D721Med (cell line): Measurements from ENCODE around the gene RSU1.
"Not testable (repeated sequence)": the region's sequence is repeated elsewhere in the genome, so short reads cannot be mapped to it uniquely, and the experiment has no call there.

ENCODE experiments used
- DNase-seq: peaks from one replicate; pipeline ENCODE4 v3.0.0; 2011; ENCODE audit warnings: low spot score; ENCODE audit not compliant: insufficient read length
- FAIRE-seq: peaks from 2 replicates; lab custom pipeline; 2011; peaks lifted over from hg19 to GRCh38; lab: Jason Lieb, UNC
- CTCF ChIP-seq: IDR thresholded peaks from 2 replicates; pipeline ENCODE4 v1.5.1; 2012; ENCODE audit warnings: mild to moderate bottlenecking, control low read depth; ENCODE audit not compliant: insufficient read depth; ENCODE audit errors: missing control alignments

RSU1 gene

GRCh38 chr10:16845248-16845647, 28.0 kb upstream of the RSU1 start:
- TF ChIP-seq CTCF = no peak
- DNase-seq (no peak), FAIRE-seq (no peak)

GRCh38 chr10:16843252-16843870, 26.1 kb upstream of the RSU1 start:
- TF ChIP-seq CTCF = peak; percentile 71
- FAIRE-seq = peak; percentile 92
- no peak for DNase-seq

GRCh38 chr10:16835228-16835627, 18.0 kb upstream of the RSU1 start:
- FAIRE-seq = no peak
- no peak for TF ChIP-seq CTCF
- no peak for DNase-seq

- FAIRE-seq (no peak), DNase-seq (no peak)
- TF ChIP-seq CTCF = no peak
Observed at GRCh38 chr10:16832351-16833080, 15.3 kb upstream of the RSU1 start.

GRCh38 chr10:16828701-16829175, 11.5 kb upstream of the RSU1 start:
- DNase-seq (no peak), FAIRE-seq (no peak)
- no peak for TF ChIP-seq CTCF

- no peak for DNase-seq
- peak; percentile 68 for TF ChIP-seq CTCF
- FAIRE-seq = peak; percentile 74
Observed at GRCh38 chr10:16828114-16828568, 10.9 kb upstream of the RSU1 start.

GRCh38 chr10:16827474-16827873, 10.2 kb upstream of the RSU1 start:
- not testable (repeated sequence) for FAIRE-seq, DNase-seq
